Measurements from ENCODE around the gene ZSCAN16. TPM values are rescaled to one million over a fixed set of nuclear protein-coding genes. Genes with fewer than 3 reads are reported as not detected.

ZSCAN16 gene
- total and polyA plus RNA-seq, 5 donors from 2014 or later: 8.0 to 26.5 (median 13.0) TPM

- Mint-ChIP-seq H3K4me1 (peaks cover 46 to 85% (median 49%) of the 10 kb centered on the region in 4 donors), H3K27ac (peak overlapping the region; percentile 35 to 55 (median 51)), H3K4me3 (peak overlapping the region in 3 of 4 donors; percentile 7 to 77 (median 55)), H3K36me3 (peaks cover 14% of the 10 kb centered on the region), H3K9me3 (no peaks in the 10 kb centered on the region), H3K27me3 (no peaks in the 10 kb centered on the region)
- Histone ChIP-seq H3K36me3 (ENCODE audit: control insufficient read depth, insufficient read depth, low read length) (peaks cover 13% of the 10 kb centered on the region), H3K9me3 (ENCODE audit: control insufficient read depth in 2 of 2, low read length in 2 of 2) (no peaks in the 10 kb centered on the region), H3K4me1 (ENCODE audit: control insufficient read depth, insufficient read depth, low read length, poor library complexity, severe bottlenecking) (peaks cover 32% of the 10 kb centered on the region), H3K4me3 (ENCODE audit: low read depth, low read length) (no peak overlapping the region), H3K27ac (ENCODE audit: insufficient read depth, low read length, poor library complexity, severe bottlenecking) (peak overlapping the region; percentile 95), H3K27me3 (ENCODE audit: control insufficient read depth, insufficient read depth, low read length) (no peaks in the 10 kb centered on the region)
- DNase-seq: peak in 1 of 3 donors; percentile 57
- no peak for ATAC-seq (ENCODE audit: low read depth in 2 of 2)
Observed at GRCh38 chr6:28134015-28134414, 9.6 kb downstream of the ZSCAN16 start.

GRCh38 chr6:28134716-28135115 lies 10.3 kb downstream of the ZSCAN16 start:
- ATAC-seq (ENCODE audit: low read depth in 2 of 2) (no peak), DNase-seq (no peak)
- no peak overlapping the region for H3K4me3 Mint-ChIP-seq
- H3K27me3 ChIP-seq (ENCODE audit: control insufficient read depth, insufficient read depth, low read length): no peaks in the 10 kb centered on the region
- H3K4me1 ChIP-seq (ENCODE audit: control insufficient read depth, insufficient read depth, low read length, poor library complexity, severe bottlenecking): peaks cover 32% of the 10 kb centered on the region
- no peaks in the 10 kb centered on the region for H3K9me3 Mint-ChIP-seq
- peaks cover 9% of the 10 kb centered on the region for H3K36me3 Mint-ChIP-seq
- no peaks in the 10 kb centered on the region for H3K27me3 Mint-ChIP-seq
- peak overlapping the region; percentile 95 for H3K27ac ChIP-seq (ENCODE audit: insufficient read depth, low read length, poor library complexity, severe bottlenecking)
- peak overlapping the region in 1 of 3 donors; percentile 35 for H3K27ac Mint-ChIP-seq
- H3K9me3 ChIP-seq (ENCODE audit: control insufficient read depth in 2 of 2, low read length in 2 of 2): no peaks in the 10 kb centered on the region
- peaks cover 8% of the 10 kb centered on the region for H3K36me3 ChIP-seq (ENCODE audit: control insufficient read depth, insufficient read depth, low read length)
- no peak overlapping the region for H3K4me3 ChIP-seq (ENCODE audit: low read depth, low read length)
- peaks cover 41 to 78% (median 46%) of the 10 kb centered on the region in 4 donors for H3K4me1 Mint-ChIP-seq

GRCh38 chr6:28135393-28135792 lies 11.0 kb downstream of the ZSCAN16 start:
- H3K27me3 ChIP-seq (ENCODE audit: control insufficient read depth, insufficient read depth, low read length): no peaks in the 10 kb centered on the region
- H3K4me3 ChIP-seq (ENCODE audit: low read depth, low read length): peak overlapping the region; percentile 88
- no peaks in the 10 kb centered on the region for H3K27me3 Mint-ChIP-seq
- DNase-seq (no peak), ATAC-seq (ENCODE audit: low read depth in 2 of 2) (no peak)
- H3K27ac Mint-ChIP-seq: peak overlapping the region; percentile 95 to 99 (median 99)
- H3K27ac ChIP-seq (ENCODE audit: insufficient read depth, low read length, poor library complexity, severe bottlenecking): peak overlapping the region; percentile 95
- peak overlapping the region; percentile 94 to 97 (median 96) for H3K4me3 Mint-ChIP-seq
- H3K9me3 Mint-ChIP-seq: no peaks in the 10 kb centered on the region
- peaks cover 4% of the 10 kb centered on the region for H3K36me3 ChIP-seq (ENCODE audit: control insufficient read depth, insufficient read depth, low read length)
- peaks cover 41 to 76% (median 45%) of the 10 kb centered on the region in 4 donors for H3K4me1 Mint-ChIP-seq
- peaks cover 9% of the 10 kb centered on the region for H3K36me3 Mint-ChIP-seq
- peaks cover 39% of the 10 kb centered on the region for H3K4me1 ChIP-seq (ENCODE audit: control insufficient read depth, insufficient read depth, low read length, poor library complexity, severe bottlenecking)
- no peaks in the 10 kb centered on the region for H3K9me3 ChIP-seq (ENCODE audit: control insufficient read depth in 2 of 2, low read length in 2 of 2)

- H3K27ac Mint-ChIP-seq: peak overlapping the region; percentile 95 to 99 (median 99)
- peak overlapping the region; percentile 88 for H3K4me3 ChIP-seq (ENCODE audit: low read depth, low read length)
- H3K4me1 ChIP-seq (ENCODE audit: control insufficient read depth, insufficient read depth, low read length, poor library complexity, severe bottlenecking): peaks cover 50% of the 10 kb centered on the region
- H3K27me3 Mint-ChIP-seq: no peaks in the 10 kb centered on the region
- H3K36me3 Mint-ChIP-seq: peaks cover 9% of the 10 kb centered on the region
- H3K4me1 Mint-ChIP-seq: peaks cover 40 to 78% (median 49%) of the 10 kb centered on the region in 4 donors
- H3K36me3 ChIP-seq (ENCODE audit: control insufficient read depth, insufficient read depth, low read length): no peaks in the 10 kb centered on the region
- no peaks in the 10 kb centered on the region for H3K27me3 ChIP-seq (ENCODE audit: control insufficient read depth, insufficient read depth, low read length)
- peak overlapping the region; percentile 95 for H3K27ac ChIP-seq (ENCODE audit: insufficient read depth, low read length, poor library complexity, severe bottlenecking)
- ATAC-seq (ENCODE audit: low read depth in 2 of 2) (peak; percentile 45 to 46), DNase-seq (peak; percentile 56 to 89 (median 68))
- H3K4me3 Mint-ChIP-seq: peak overlapping the region; percentile 94 to 97 (median 96)
- H3K9me3 ChIP-seq (ENCODE audit: control insufficient read depth in 2 of 2, low read length in 2 of 2): no peaks in the 10 kb centered on the region
- H3K9me3 Mint-ChIP-seq: no peaks in the 10 kb centered on the region
Observed at GRCh38 chr6:28136585-28137504, 12.4 kb downstream of the ZSCAN16 start.

GRCh38 chr6:28137505-28137981 lies 13.1 kb downstream of the ZSCAN16 start:
- peak overlapping the region; percentile 95 for H3K27ac ChIP-seq (ENCODE audit: insufficient read depth, low read length, poor library complexity, severe bottlenecking)
- peak overlapping the region; percentile 95 to 99 (median 99) for H3K27ac Mint-ChIP-seq
- H3K36me3 ChIP-seq (ENCODE audit: control insufficient read depth, insufficient read depth, low read length): no peaks in the 10 kb centered on the region
- DNase-seq: peak in 2 of 3 donors; percentile 38 to 61
- H3K4me3 Mint-ChIP-seq: peak overlapping the region; percentile 94 to 97 (median 96)
- peaks cover 45 to 82% (median 53%) of the 10 kb centered on the region in 4 donors for H3K4me1 Mint-ChIP-seq
- no peaks in the 10 kb centered on the region for H3K9me3 ChIP-seq (ENCODE audit: control insufficient read depth in 2 of 2, low read length in 2 of 2)
- peak overlapping the region; percentile 88 for H3K4me3 ChIP-seq (ENCODE audit: low read depth, low read length)
- peaks cover 9% of the 10 kb centered on the region for H3K36me3 Mint-ChIP-seq
- no peak for ATAC-seq (ENCODE audit: low read depth in 2 of 2)
- H3K27me3 Mint-ChIP-seq: no peaks in the 10 kb centered on the region
- peaks cover 56% of the 10 kb centered on the region for H3K4me1 ChIP-seq (ENCODE audit: control insufficient read depth, insufficient read depth, low read length, poor library complexity, severe bottlenecking)
- no peaks in the 10 kb centered on the region for H3K9me3 Mint-ChIP-seq
- H3K27me3 ChIP-seq (ENCODE audit: control insufficient read depth, insufficient read depth, low read length): no peaks in the 10 kb centered on the region

- H3K27ac Mint-ChIP-seq: peak overlapping the region; percentile 74 to 98 (median 93)
- H3K36me3 ChIP-seq (ENCODE audit: control insufficient read depth, insufficient read depth, low read length): no peaks in the 10 kb centered on the region
- ATAC-seq (ENCODE audit: low read depth in 2 of 2) (no peak), DNase-seq (peak in 1 of 3 donors; percentile 48)
- H3K27ac ChIP-seq (ENCODE audit: insufficient read depth, low read length, poor library complexity, severe bottlenecking): no peak overlapping the region
- peak overlapping the region; percentile 56 to 97 (median 95) for H3K4me3 Mint-ChIP-seq
- H3K4me1 ChIP-seq (ENCODE audit: control insufficient read depth, insufficient read depth, low read length, poor library complexity, severe bottlenecking): peaks cover 72% of the 10 kb centered on the region
- H3K27me3 Mint-ChIP-seq: no peaks in the 10 kb centered on the region
- H3K27me3 ChIP-seq (ENCODE audit: control insufficient read depth, insufficient read depth, low read length): no peaks in the 10 kb centered on the region
- H3K9me3 Mint-ChIP-seq: no peaks in the 10 kb centered on the region
- peaks cover 11% of the 10 kb centered on the region for H3K36me3 Mint-ChIP-seq
- no peaks in the 10 kb centered on the region for H3K9me3 ChIP-seq (ENCODE audit: control insufficient read depth in 2 of 2, low read length in 2 of 2)
- peak overlapping the region; percentile 74 for H3K4me3 ChIP-seq (ENCODE audit: low read depth, low read length)
- H3K4me1 Mint-ChIP-seq: peaks cover 38 to 76% (median 50%) of the 10 kb centered on the region in 4 donors
Observed at GRCh38 chr6:28139860-28140543, 15.6 kb downstream of the ZSCAN16 start.

- Histone ChIP-seq H3K4me1 (ENCODE audit: control insufficient read depth, insufficient read depth, low read length, poor library complexity, severe bottlenecking) (peaks cover 67% of the 10 kb centered on the region), H3K9me3 (ENCODE audit: control insufficient read depth in 2 of 2, low read length in 2 of 2) (no peaks in the 10 kb centered on the region), H3K36me3 (ENCODE audit: control insufficient read depth, insufficient read depth, low read length) (no peaks in the 10 kb centered on the region), H3K4me3 (ENCODE audit: low read depth, low read length) (peak overlapping the region; percentile 74), H3K27me3 (ENCODE audit: control insufficient read depth, insufficient read depth, low read length) (no peaks in the 10 kb centered on the region), H3K27ac (ENCODE audit: insufficient read depth, low read length, poor library complexity, severe bottlenecking) (no peak overlapping the region)
- DNase-seq (no peak), ATAC-seq (ENCODE audit: low read depth in 2 of 2) (no peak)
- no peaks in the 10 kb centered on the region for H3K27me3 Mint-ChIP-seq
- peaks cover 40 to 78% (median 52%) of the 10 kb centered on the region in 4 donors for H3K4me1 Mint-ChIP-seq
- peaks cover 14% of the 10 kb centered on the region for H3K36me3 Mint-ChIP-seq
- H3K9me3 Mint-ChIP-seq: no peaks in the 10 kb centered on the region
- peak overlapping the region; percentile 93 to 97 (median 96) for H3K4me3 Mint-ChIP-seq
- H3K27ac Mint-ChIP-seq: peak overlapping the region; percentile 74 to 98 (median 93)
Observed at GRCh38 chr6:28140616-28141015, 16.2 kb downstream of the ZSCAN16 start.
